ENCODE data around the gene UQCC2.

DNA sequence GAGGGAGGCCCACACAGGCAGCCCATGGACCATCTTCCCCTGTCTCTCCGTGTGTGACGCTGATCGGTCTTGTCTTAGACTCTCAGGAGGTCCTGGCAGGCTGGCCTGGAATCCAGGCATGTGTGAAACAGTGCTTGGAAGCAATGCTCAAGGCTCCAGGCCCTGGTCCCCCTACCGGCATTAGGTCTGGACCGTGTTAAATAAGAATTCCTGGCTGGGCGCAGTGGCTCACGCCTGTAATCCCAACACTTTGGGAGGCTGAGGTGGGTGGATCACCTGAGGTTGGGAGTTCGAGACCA lies 22.2 kb upstream of the UQCC2 start:
- no peak for TF ChIP-seq POLR2A (IDR thresholded peaks at IDR 0.05; ENCODE audit: low read length)
- TF ChIP-seq GATA1 (IDR thresholded peaks at IDR 0.05; ENCODE audit: low read depth, low read length) = no peak

All from erythroblast (primary cell).